ENCODE measurements around the gene SLC25A23. TPM values are rescaled to one million over a fixed set of nuclear protein-coding genes. Genes with fewer than 3 reads are reported as not detected.
A peak's percentile ranks its signal among the peaks of the same experiment; 100 is the strongest.

SLC25A23 gene
- total and polyA plus RNA-seq, 3 experiments from 2014 or later = 14.5 to 19.9 (median 14.8) TPM

DNA sequence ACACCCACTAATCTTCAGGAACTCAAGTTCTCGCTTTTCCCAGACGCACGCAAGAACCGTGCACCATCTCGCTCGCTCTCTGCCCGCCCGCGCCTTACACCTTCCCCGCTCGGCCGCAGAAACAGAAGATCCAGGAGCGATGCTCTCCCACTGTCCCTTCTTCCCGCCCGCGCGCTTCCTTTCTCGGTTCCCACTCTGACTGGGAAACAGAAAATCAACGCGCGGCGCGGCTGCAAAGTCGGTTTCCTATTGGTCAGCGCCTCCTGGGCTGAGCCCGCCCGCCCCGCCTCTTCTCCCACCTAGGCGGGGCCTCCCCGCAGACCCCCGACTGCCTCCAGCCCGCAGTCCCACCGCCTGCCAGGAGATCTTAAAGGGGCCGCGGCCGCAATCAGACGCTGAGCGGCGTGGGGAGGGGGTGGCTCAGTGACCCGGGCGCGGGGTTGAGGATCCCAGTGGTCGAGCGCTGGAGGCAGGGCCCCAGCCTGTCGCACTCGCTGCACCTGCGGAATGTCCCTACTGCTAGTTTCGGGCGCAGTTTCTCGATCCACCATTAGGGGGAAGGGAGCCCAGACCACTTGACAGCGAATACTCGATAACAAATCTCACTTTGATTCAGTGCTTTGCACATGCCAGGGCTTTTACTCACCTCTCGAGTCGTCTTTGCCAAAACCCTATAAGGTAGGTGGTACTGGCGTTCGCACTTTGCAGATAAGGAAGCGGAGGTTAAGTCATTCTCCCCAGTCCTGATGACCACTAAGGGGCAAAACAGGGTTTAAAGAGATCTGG, 700 bp upstream of the SLC25A23 start:
- Mint-ChIP-seq H3K4me1 (peaks cover 19 to 35% (median 26%) of the 10 kb centered on the region in 3 donors), H3K9me3 (peaks cover 0 to 2% (median 1%) of the 10 kb centered on the region in 5 donors), H3K4me3 (peak overlapping the region; percentile 92 to 98 (median 96)), H3K27me3 (no peaks in the 10 kb centered on the region), H3K36me3 (peaks cover 4 to 15% (median 9%) of the 10 kb centered on the region in 3 donors), H3K27ac (peak overlapping the region; percentile 82 to 97 (median 90))
- H3K4me1 ChIP-seq (ENCODE audit: insufficient read depth, low read length) = peaks cover 16% of the 10 kb centered on the region
- CTCF ChIA-PET = interaction anchor here (0.7 to 1.4 kb wide), 4 partner anchors 11 to 503 kb away, joined by 3 read pairs; no protein-coding TSS in a partner anchor
- peak overlapping the region; percentile 65 for H3K27ac ChIP-seq (ENCODE audit: low read depth, low read length)
- peak overlapping the region; percentile 95 for H3K4me3 ChIP-seq (ENCODE audit: low read length)
- POLR2A ChIA-PET = interaction anchor here (0.7 to 1.3 kb wide), 5 partner anchors 21 to 553 kb away, joined by 5 to 9 read pairs (median 5); partner anchors contain the start of genes DENND1C and KHSRP
- DNase-seq = peak; percentile 92 to 97 (median 96)
- H3K9me3 ChIP-seq (ENCODE audit: low read length) = no peaks in the 10 kb centered on the region
- no peaks in the 10 kb centered on the region for H3K36me3 ChIP-seq (ENCODE audit: insufficient read depth, low read length)
- no peaks in the 10 kb centered on the region for H3K27me3 ChIP-seq (ENCODE audit: insufficient read depth, low read length, poor library complexity, severe bottlenecking)

DNA sequence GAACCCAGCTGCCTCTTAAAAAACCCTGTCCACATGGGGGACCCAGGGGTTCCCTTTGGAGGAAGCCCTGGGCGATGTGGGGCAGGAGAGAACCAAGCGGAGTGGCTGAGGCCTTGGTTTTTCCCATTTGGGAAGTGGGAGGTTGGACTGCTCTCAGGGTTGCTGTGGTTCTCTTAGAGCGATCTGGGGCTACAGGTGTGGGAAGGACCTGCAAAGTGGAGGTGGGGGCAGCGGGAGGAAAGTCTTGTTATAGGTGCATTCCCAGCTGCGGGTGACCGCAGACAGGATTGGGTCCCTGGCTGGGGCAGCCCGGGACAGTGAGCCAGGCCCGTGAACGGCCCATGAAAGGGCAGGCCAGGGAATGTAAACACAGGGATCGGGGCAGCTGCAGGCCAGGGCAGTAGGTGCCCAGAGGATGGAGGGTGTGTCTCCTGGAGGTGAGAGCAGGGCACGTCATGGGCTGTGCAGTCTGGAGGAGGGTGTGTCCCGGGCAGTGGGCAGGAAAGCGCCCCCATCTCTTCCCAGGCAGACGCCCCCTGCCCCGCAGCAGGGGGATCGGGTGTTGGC, 814 bp downstream of the SLC25A23 start:
- Histone ChIP-seq H3K9me3 (ENCODE audit: low read length) (peaks cover under 1% of the 10 kb centered on the region), H3K4me1 (ENCODE audit: insufficient read depth, low read length) (peaks cover 5% of the 10 kb centered on the region), H3K27me3 (ENCODE audit: insufficient read depth, low read length, poor library complexity, severe bottlenecking) (no peaks in the 10 kb centered on the region), H3K36me3 (ENCODE audit: insufficient read depth, low read length) (peaks cover 11% of the 10 kb centered on the region), H3K27ac (ENCODE audit: low read depth, low read length) (peak overlapping the region; percentile 65), H3K4me3 (ENCODE audit: low read length) (peak overlapping the region; percentile 95)
- Mint-ChIP-seq H3K9me3 (peaks cover 2 to 9% (median 5%) of the 10 kb centered on the region in 5 donors), H3K36me3 (peaks cover 13 to 29% (median 20%) of the 10 kb centered on the region in 3 donors), H3K27me3 (no peaks in the 10 kb centered on the region), H3K4me3 (peak overlapping the region; percentile 84 to 93 (median 91)), H3K4me1 (peaks cover 11 to 23% (median 21%) of the 10 kb centered on the region in 3 donors), H3K27ac (peak overlapping the region; percentile 48 to 80 (median 72))
- DNase-seq = no peak
- POLR2A ChIA-PET = interaction anchor here (0.6 to 1.3 kb wide), 2 partner anchors 24 to 1203 kb away, joined by 4 to 5 read pairs; no protein-coding TSS in a partner anchor
- CTCF ChIA-PET = interaction anchor here (1.2 to 1.4 kb wide), 2 partner anchors 173 to 404 kb away, joined by 3 read pairs; no protein-coding TSS in a partner anchor

DNA sequence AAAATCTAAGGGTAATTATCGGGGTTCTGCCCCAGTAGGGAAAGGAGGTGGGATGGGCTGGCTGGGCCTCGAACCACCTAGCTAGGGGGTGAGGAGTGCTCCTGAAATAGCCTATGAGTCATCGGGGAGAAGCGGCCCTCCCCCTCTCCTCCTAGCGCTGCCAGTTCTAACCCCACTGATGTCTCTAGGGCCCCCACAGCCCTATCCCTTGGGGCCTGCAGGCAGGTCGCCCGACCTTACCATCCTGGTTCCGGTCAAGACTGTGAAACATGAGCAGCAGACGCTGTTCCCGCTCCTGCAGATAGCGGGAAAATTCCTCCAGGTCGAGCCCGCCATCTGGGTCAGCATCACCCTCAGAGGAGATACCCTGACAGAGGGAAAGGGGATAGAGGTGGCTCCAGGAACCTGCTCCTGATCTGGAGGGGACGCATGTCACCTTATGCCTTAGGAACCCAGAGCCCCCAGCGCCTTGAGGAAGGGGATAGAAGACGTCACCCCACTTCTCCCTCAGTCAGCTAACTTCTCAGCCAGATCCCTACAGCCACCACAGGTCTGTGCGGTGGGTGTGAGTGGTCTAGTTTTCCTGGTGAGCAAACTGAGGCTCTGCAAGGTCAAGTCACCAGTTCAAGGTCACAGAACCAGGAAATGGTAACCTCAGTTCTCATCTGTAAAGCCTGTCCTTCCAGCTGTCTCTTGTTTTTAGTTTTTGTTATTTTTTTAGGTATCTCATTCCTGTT, 1.5 kb downstream of the SLC25A23 start:
- peaks cover 11 to 22% (median 21%) of the 10 kb centered on the region in 3 donors for H3K4me1 Mint-ChIP-seq
- H3K9me3 Mint-ChIP-seq = peaks cover 4 to 12% (median 8%) of the 10 kb centered on the region in 5 donors
- peaks cover 4% of the 10 kb centered on the region for H3K4me1 ChIP-seq (ENCODE audit: insufficient read depth, low read length)
- peaks cover 4% of the 10 kb centered on the region for H3K9me3 ChIP-seq (ENCODE audit: low read length)
- no peak overlapping the region for H3K4me3 ChIP-seq (ENCODE audit: low read length)
- H3K36me3 ChIP-seq (ENCODE audit: insufficient read depth, low read length) = peaks cover 13% of the 10 kb centered on the region
- H3K27me3 ChIP-seq (ENCODE audit: insufficient read depth, low read length, poor library complexity, severe bottlenecking) = no peaks in the 10 kb centered on the region
- H3K4me3 Mint-ChIP-seq = peak overlapping the region; percentile 84 to 93 (median 91)
- DNase-seq = no peak
- H3K27ac ChIP-seq (ENCODE audit: low read depth, low read length) = peak overlapping the region; percentile 65
- ChIA-PET CTCF (no interaction called here), POLR2A (interaction anchor here (0.6 kb wide), 1 partner anchor 1204 kb away, joined by 4 read pairs; no protein-coding TSS in a partner anchor)
- peaks cover 15 to 33% (median 26%) of the 10 kb centered on the region in 3 donors for H3K36me3 Mint-ChIP-seq
- H3K27me3 Mint-ChIP-seq = no peaks in the 10 kb centered on the region
- H3K27ac Mint-ChIP-seq = peak overlapping the region in 5 of 8 donors; percentile 48 to 80 (median 64)

DNA sequence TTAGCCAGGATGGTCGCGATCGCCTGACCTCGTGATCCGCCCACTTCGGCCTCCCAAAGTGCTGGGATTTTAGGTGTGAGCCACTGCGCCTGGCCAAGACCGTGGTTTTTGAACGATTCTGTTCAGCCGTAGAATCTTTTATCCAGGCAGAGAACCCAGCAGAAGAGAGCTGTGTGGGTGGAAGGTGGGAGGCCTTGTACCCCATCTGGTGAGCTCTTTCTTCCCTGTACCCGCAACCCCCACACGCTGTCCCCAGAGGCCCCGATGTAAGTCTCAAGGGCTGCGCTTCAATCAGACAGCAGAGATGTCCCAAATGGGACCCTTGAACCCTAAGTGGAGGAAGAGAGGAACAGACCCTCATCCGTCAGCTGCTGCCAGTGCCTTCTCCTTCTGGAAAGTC, 3.7 kb downstream of the SLC25A23 start:
- Mint-ChIP-seq H3K27ac (no peak overlapping the region), H3K4me3 (peak overlapping the region in 1 of 7 donors; percentile 61), H3K27me3 (no peaks in the 10 kb centered on the region), H3K4me1 (peaks cover 11 to 22% (median 16%) of the 10 kb centered on the region in 3 donors), H3K36me3 (peaks cover 17 to 46% (median 33%) of the 10 kb centered on the region in 3 donors), H3K9me3 (peaks cover 4 to 12% (median 8%) of the 10 kb centered on the region in 5 donors)
- peaks cover 13% of the 10 kb centered on the region for H3K36me3 ChIP-seq (ENCODE audit: insufficient read depth, low read length)
- POLR2A ChIA-PET = no interaction called here
- DNase-seq = no peak
- H3K9me3 ChIP-seq (ENCODE audit: low read length) = peaks cover 4% of the 10 kb centered on the region
- H3K27ac ChIP-seq (ENCODE audit: low read depth, low read length) = no peak overlapping the region
- CTCF ChIA-PET = interaction anchor here (0.9 kb wide), 1 partner anchor 35 kb away, joined by 3 read pairs; no protein-coding TSS in a partner anchor
- no peak overlapping the region for H3K4me3 ChIP-seq (ENCODE audit: low read length)
- peaks cover 4% of the 10 kb centered on the region for H3K4me1 ChIP-seq (ENCODE audit: insufficient read depth, low read length)
- H3K27me3 ChIP-seq (ENCODE audit: insufficient read depth, low read length, poor library complexity, severe bottlenecking) = no peaks in the 10 kb centered on the region

DNA sequence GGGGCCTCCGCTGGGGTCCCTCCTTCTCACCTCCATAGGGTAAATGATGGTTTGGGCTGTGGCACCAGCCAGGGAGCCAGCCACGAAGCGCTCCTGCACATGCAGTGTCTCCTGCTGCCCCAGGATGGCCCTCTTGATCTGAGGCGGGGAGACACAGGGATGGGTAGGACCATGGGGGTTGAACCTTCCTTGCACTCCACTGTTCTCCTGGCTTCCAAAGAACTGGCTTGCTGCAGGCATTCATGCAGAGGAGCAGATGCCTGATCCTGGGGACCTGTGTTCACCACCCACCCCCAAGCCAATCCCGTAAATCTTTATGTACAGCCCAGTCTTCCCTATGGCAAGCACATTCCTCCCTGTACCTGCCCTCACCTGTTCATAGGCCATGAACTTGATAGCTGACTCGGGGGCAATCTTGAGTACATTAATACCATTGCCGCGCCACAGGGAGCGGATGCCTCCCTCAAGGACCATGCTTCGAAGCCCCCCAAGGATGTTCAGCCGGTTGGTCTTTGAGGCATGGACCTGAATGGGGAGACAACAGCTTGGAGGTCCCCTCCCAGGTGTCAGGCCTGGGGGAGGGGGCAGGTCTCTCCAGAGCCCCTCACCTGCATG, 5.5 kb downstream of the SLC25A23 start:
- Mint-ChIP-seq H3K4me3 (no peak overlapping the region), H3K4me1 (peaks cover 6 to 12% (median 6%) of the 10 kb centered on the region in 3 donors), H3K9me3 (peaks cover 4 to 12% (median 8%) of the 10 kb centered on the region in 5 donors), H3K36me3 (peaks cover 16 to 43% (median 38%) of the 10 kb centered on the region in 3 donors), H3K27me3 (no peaks in the 10 kb centered on the region), H3K27ac (no peak overlapping the region)
- no peak overlapping the region for H3K27ac ChIP-seq (ENCODE audit: low read depth, low read length)
- no peak overlapping the region for H3K4me3 ChIP-seq (ENCODE audit: low read length)
- peaks cover 13% of the 10 kb centered on the region for H3K36me3 ChIP-seq (ENCODE audit: insufficient read depth, low read length)
- CTCF ChIA-PET = no interaction called here
- H3K4me1 ChIP-seq (ENCODE audit: insufficient read depth, low read length) = peaks cover 4% of the 10 kb centered on the region
- peaks cover 4% of the 10 kb centered on the region for H3K9me3 ChIP-seq (ENCODE audit: low read length)
- DNase-seq = no peak
- H3K27me3 ChIP-seq (ENCODE audit: insufficient read depth, low read length, poor library complexity, severe bottlenecking) = no peaks in the 10 kb centered on the region
- POLR2A ChIA-PET = no interaction called here

DNA sequence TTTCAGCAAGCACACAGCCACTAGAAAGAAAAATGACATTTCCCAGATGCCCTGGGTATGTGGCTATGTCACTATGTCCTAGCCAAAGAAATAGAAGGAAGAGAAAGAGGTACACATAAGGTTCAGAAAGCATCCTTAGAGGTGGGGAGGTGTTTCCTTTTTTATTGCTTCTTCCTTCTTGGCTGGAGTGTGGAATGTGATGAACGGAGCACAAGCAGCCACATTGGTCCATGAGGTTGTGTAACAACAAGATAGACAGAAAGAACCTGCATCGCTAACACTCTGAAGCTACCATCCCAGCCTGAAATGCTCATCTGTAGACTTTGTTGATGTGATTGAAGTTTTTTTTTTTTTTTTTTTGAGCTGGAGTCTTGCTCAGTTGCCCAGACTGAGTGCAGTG, 6.7 kb downstream of the SLC25A23 start:
- H3K9me3 Mint-ChIP-seq = peaks cover 4 to 12% (median 8%) of the 10 kb centered on the region in 5 donors
- H3K27me3 ChIP-seq (ENCODE audit: insufficient read depth, low read length, poor library complexity, severe bottlenecking) = no peaks in the 10 kb centered on the region
- H3K4me3 ChIP-seq (ENCODE audit: low read length) = no peak overlapping the region
- ChIA-PET CTCF (no interaction called here), POLR2A (no interaction called here)
- peaks cover 16 to 41% (median 38%) of the 10 kb centered on the region in 3 donors for H3K36me3 Mint-ChIP-seq
- H3K4me1 Mint-ChIP-seq = peaks cover 0 to under 1% (median 0%) of the 10 kb centered on the region in 3 donors
- peak overlapping the region in 1 of 7 donors; percentile 68 for H3K4me3 Mint-ChIP-seq
- H3K27me3 Mint-ChIP-seq = no peaks in the 10 kb centered on the region
- H3K36me3 ChIP-seq (ENCODE audit: insufficient read depth, low read length) = peaks cover 13% of the 10 kb centered on the region
- no peak for DNase-seq
- H3K4me1 ChIP-seq (ENCODE audit: insufficient read depth, low read length) = no peaks in the 10 kb centered on the region
- peaks cover 4% of the 10 kb centered on the region for H3K9me3 ChIP-seq (ENCODE audit: low read length)
- H3K27ac ChIP-seq (ENCODE audit: low read depth, low read length) = no peak overlapping the region
- H3K27ac Mint-ChIP-seq = peak overlapping the region in 1 of 8 donors; percentile 54

DNA sequence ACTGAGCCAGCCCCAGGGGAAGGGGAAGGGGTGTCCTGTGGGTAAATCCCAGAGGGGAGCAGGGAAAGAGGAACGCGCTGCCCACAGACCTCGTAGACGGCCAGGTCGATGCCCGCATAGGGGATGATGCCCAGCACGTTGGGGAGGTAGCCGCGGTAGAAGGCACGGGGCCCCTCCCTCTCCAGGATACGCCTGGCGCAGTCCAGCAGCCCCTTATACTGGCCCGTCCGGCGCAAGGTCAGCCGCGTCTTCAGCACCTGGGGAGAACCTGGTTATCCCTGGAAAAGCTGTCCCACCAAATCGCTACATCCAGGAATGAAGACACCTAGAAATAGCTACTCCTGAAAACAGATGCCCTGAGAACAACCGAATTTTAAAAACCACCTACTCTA, 7.4 kb downstream of the SLC25A23 start:
- Histone ChIP-seq H3K27ac (ENCODE audit: low read depth, low read length) (no peak overlapping the region), H3K36me3 (ENCODE audit: insufficient read depth, low read length) (peaks cover 13% of the 10 kb centered on the region), H3K4me3 (ENCODE audit: low read length) (no peak overlapping the region), H3K27me3 (ENCODE audit: insufficient read depth, low read length, poor library complexity, severe bottlenecking) (no peaks in the 10 kb centered on the region), H3K9me3 (ENCODE audit: low read length) (peaks cover 4% of the 10 kb centered on the region), H3K4me1 (ENCODE audit: insufficient read depth, low read length) (no peaks in the 10 kb centered on the region)
- POLR2A ChIA-PET = no interaction called here
- H3K27me3 Mint-ChIP-seq = no peaks in the 10 kb centered on the region
- no peak for DNase-seq
- peaks cover 4 to 12% (median 8%) of the 10 kb centered on the region in 5 donors for H3K9me3 Mint-ChIP-seq
- peak overlapping the region in 1 of 8 donors; percentile 50 for H3K27ac Mint-ChIP-seq
- H3K4me1 Mint-ChIP-seq = no peaks in the 10 kb centered on the region
- CTCF ChIA-PET = no interaction called here
- H3K36me3 Mint-ChIP-seq = peaks cover 16 to 40% (median 38%) of the 10 kb centered on the region in 3 donors
- H3K4me3 Mint-ChIP-seq = no peak overlapping the region
